ENCODE results near the gene LCE3B. TPM values are rescaled to one million over a fixed set of nuclear protein-coding genes. Genes with fewer than 3 reads are reported as not detected.

The LCE3B gene
- total RNA-seq, 2 experiments from 2014 or later = not detected

DNA sequence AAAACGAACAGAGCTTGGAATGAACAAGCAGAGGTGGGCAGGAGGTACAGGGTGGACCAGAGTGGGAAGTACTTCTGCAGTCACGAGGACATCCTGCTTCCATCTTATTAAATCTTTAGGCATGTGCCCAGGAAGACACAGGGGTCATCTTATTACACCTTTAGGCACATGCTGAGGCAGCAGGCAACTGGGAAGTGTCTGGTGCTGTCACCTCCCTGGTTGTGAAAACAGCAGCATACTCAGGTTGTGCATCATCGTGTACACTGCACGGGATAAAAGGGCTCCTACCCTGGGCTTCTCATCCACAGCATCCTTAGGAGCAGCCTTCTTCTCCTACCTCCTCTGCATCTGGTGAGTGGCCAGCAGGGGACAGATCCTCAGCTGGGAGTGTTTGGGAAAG is 13.7 kb upstream of the LCE3B start, which contains the start of gene LCE3C:
Gene LCE3C (plus strand): TSS at position 301 of the 400 bp plus-strand sequence. CDS start 498 bp downstream, outside the sequence.
- no peak for DNase-seq
- Histone ChIP-seq H3K27me3 (ENCODE audit: control insufficient read depth in 1 of 2, insufficient read depth in 2 of 2, low read length in 2 of 2) (peaks cover 0 to 7% of the 10 kb centered on the region in 2 experiments), H3K9me3 (ENCODE audit: control insufficient read depth in 1 of 2, insufficient read depth in 1 of 2, low read length in 2 of 2) (no peaks in the 10 kb centered on the region), H3K27ac (ENCODE audit: low read depth in 1 of 2, low read length in 2 of 2) (no peak within 1 kb of the TSS), H3K36me3 (ENCODE audit: insufficient read depth, low read length) (no peaks in the 10 kb centered on the region), H3K4me1 (ENCODE audit: insufficient read depth, low read length) (no peaks in the 10 kb centered on the region), H3K4me3 (ENCODE audit: low read length) (no peak within 1 kb of the TSS)
- CTCF ChIA-PET = no interaction called here
- H3K4me3 Mint-ChIP-seq = no peak within 1 kb of the TSS
- intact Hi-C loops (cut with DNase I, micrococcal nuclease) = no loop called here
- POLR2A ChIA-PET = no interaction called here
- H3K36me3 Mint-ChIP-seq (ENCODE audit: low read depth) = no peaks in the 10 kb centered on the region
- no peaks in the 10 kb centered on the region for H3K4me1 Mint-ChIP-seq (ENCODE audit: low read depth)
- ATAC-seq (ENCODE audit: poor library complexity) = no peak
- no peak within 1 kb of the TSS for H3K27ac Mint-ChIP-seq
- no peaks in the 10 kb centered on the region for H3K9me3 Mint-ChIP-seq
- no peaks in the 10 kb centered on the region for H3K27me3 Mint-ChIP-seq
- TF ChIP-seq, protein P1, sequence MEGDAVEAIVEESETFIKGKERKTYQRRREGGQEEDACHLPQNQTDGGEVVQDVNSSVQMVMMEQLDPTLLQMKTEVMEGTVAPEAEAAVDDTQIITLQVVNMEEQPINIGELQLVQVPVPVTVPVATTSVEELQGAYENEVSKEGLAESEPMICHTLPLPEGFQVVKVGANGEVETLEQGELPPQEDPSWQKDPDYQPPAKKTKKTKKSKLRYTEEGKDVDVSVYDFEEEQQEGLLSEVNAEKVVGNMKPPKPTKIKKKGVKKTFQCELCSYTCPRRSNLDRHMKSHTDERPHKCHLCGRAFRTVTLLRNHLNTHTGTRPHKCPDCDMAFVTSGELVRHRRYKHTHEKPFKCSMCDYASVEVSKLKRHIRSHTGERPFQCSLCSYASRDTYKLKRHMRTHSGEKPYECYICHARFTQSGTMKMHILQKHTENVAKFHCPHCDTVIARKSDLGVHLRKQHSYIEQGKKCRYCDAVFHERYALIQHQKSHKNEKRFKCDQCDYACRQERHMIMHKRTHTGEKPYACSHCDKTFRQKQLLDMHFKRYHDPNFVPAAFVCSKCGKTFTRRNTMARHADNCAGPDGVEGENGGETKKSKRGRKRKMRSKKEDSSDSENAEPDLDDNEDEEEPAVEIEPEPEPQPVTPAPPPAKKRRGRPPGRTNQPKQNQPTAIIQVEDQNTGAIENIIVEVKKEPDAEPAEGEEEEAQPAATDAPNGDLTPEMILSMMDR (IDR thresholded peaks at IDR 0.05) = no peak

DNA sequence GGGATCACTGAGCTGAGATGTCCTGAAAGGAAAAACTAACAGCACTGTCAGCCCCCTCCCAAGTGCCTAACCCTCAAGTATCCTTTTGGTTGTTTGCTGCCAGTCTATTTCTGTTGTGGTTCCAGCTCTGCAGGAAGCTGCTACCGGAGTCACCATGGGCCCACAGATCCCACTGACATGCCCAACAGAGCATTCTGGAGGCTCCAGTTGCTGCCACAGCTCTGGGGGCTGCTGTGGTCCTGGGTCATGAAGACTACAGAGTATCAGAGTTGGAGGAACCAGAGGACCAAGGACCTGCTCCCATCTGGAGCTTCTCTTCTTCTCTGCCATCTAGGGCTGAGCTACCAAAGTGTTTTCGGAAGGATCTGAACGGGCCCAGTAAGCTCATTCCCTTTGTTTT is 8.4 kb downstream of the LCE3B start:
- H3K9me3 ChIP-seq (ENCODE audit: control insufficient read depth in 1 of 2, insufficient read depth in 1 of 2, low read length in 2 of 2) = peaks cover 4 to 11% of the 10 kb centered on the region in 2 experiments
- no peak overlapping the region for H3K4me3 ChIP-seq (ENCODE audit: low read length)
- H3K27ac ChIP-seq (ENCODE audit: low read depth in 1 of 2, low read length in 2 of 2) = no peak overlapping the region
- TF ChIP-seq, protein P1 (IDR thresholded peaks at IDR 0.05) = no peak
- H3K4me3 Mint-ChIP-seq = no peak overlapping the region
- peaks cover 4 to 18% of the 10 kb centered on the region in 2 experiments for H3K27me3 ChIP-seq (ENCODE audit: control insufficient read depth in 1 of 2, insufficient read depth in 2 of 2, low read length in 2 of 2)
- ChIA-PET POLR2A (no interaction called here), CTCF (no interaction called here)
- H3K9me3 Mint-ChIP-seq = peaks cover 12% of the 10 kb centered on the region
- intact Hi-C loops (cut with DNase I, micrococcal nuclease) = no loop called here
- H3K27me3 Mint-ChIP-seq = peaks cover 35% of the 10 kb centered on the region
- DNase-seq (no peak), ATAC-seq (ENCODE audit: poor library complexity) (no peak)
- H3K27ac Mint-ChIP-seq = no peak overlapping the region
- peaks cover 5% of the 10 kb centered on the region for H3K4me1 Mint-ChIP-seq (ENCODE audit: low read depth)
- peaks cover 4% of the 10 kb centered on the region for H3K4me1 ChIP-seq (ENCODE audit: insufficient read depth, low read length)
- no peaks in the 10 kb centered on the region for H3K36me3 ChIP-seq (ENCODE audit: insufficient read depth, low read length)
- no peaks in the 10 kb centered on the region for H3K36me3 Mint-ChIP-seq (ENCODE audit: low read depth)

DNA sequence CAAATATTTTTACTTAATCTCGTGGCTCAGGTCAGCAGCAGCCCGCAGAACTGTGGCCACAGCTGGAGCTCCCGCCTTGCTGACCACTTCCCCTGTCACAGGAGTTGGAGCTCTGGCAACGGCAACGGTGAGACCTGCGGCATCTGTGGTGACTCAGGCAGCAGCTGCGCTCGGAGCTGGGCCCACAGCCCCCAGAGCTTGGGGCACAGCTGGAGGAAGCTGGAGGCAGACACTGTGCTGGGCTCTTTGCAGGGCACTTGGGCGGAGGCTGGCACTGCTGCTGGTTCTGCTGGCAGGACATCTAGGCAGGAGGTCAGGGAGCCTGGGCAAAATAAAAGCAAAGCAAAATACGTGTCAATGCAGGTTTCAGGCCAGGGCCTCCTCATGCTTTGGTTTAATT is 9.2 kb downstream of the LCE3B start, which contains the start of gene LCE3A:
Gene LCE3A (minus strand): TSS at position 301 of the 400 bp plus-strand sequence. CDS start 0 bp downstream, at position 301.
- peaks cover 43% of the 10 kb centered on the region for H3K27me3 Mint-ChIP-seq
- H3K9me3 Mint-ChIP-seq = peaks cover 9% of the 10 kb centered on the region
- DNase-seq (peak in 2 of 14 experiments; percentile 3 to 15), ATAC-seq (ENCODE audit: poor library complexity) (no peak)
- no peak within 1 kb of the TSS for H3K27ac Mint-ChIP-seq
- ChIA-PET CTCF (no interaction called here), POLR2A (no interaction called here)
- peaks cover 4 to 22% of the 10 kb centered on the region in 2 experiments for H3K27me3 ChIP-seq (ENCODE audit: control insufficient read depth in 1 of 2, insufficient read depth in 2 of 2, low read length in 2 of 2)
- H3K36me3 Mint-ChIP-seq (ENCODE audit: low read depth) = no peaks in the 10 kb centered on the region
- H3K9me3 ChIP-seq (ENCODE audit: control insufficient read depth in 1 of 2, insufficient read depth in 1 of 2, low read length in 2 of 2) = peaks cover 4 to 11% of the 10 kb centered on the region in 2 experiments
- H3K4me1 Mint-ChIP-seq (ENCODE audit: low read depth) = peaks cover 5% of the 10 kb centered on the region
- no peak within 1 kb of the TSS for H3K4me3 ChIP-seq (ENCODE audit: low read length)
- H3K4me1 ChIP-seq (ENCODE audit: insufficient read depth, low read length) = peaks cover 4% of the 10 kb centered on the region
- TF ChIP-seq, protein P1 (IDR thresholded peaks at IDR 0.05) = no peak
- H3K36me3 ChIP-seq (ENCODE audit: insufficient read depth, low read length) = no peaks in the 10 kb centered on the region
- intact Hi-C loops (cut with DNase I, micrococcal nuclease) = no loop called here
- no peak within 1 kb of the TSS for H3K4me3 Mint-ChIP-seq
- no peak within 1 kb of the TSS for H3K27ac ChIP-seq (ENCODE audit: low read depth in 1 of 2, low read length in 2 of 2)
